Duodenal mucosa (tissue), 2 donors: Measurements from ENCODE around the gene ERICH4.
A peak's percentile ranks its signal among the peaks of the same experiment; 100 is the strongest.

Experiments used
- H3K27ac ChIP-seq: one replicate; pipeline ENCODE4 v1.7.0; 2013; ENCODE audit warnings: low read depth, low read length
- H3K27me3 ChIP-seq, 2 donors: one replicate each; pipeline ENCODE4 v1.7.0; 2013; ENCODE audit warnings: low read length in 2 of 2, control low read depth in 1 of 2; ENCODE audit not compliant: insufficient read depth in 2 of 2, control insufficient read depth in 1 of 2
- H3K36me3 ChIP-seq, 2 donors: one replicate each; pipeline ENCODE4 v1.7.0; 2013; ENCODE audit warnings: low read length in 2 of 2, control low read depth in 1 of 2; ENCODE audit not compliant: insufficient read depth in 2 of 2, control insufficient read depth in 1 of 2
- H3K4me1 ChIP-seq, 2 donors: one replicate each; pipeline ENCODE4 v1.7.0; 2013; ENCODE audit warnings: low read length in 2 of 2, control low read depth in 1 of 2; ENCODE audit not compliant: insufficient read depth in 2 of 2, control insufficient read depth in 1 of 2
- H3K4me3 ChIP-seq, 2 donors: one replicate each; pipeline ENCODE4 v1.7.0; 2013; ENCODE audit warnings: low read length in 2 of 2, low read depth in 1 of 2
- H3K9ac ChIP-seq, 2 donors: one replicate each; pipeline ENCODE4 v1.7.0; 2013; ENCODE audit warnings: low read length in 2 of 2, low read depth in 1 of 2
- H3K9me3 ChIP-seq, 2 donors: one replicate each; pipeline ENCODE4 v1.7.0; 2013; ENCODE audit warnings: low read length in 2 of 2, control low read depth in 1 of 2; ENCODE audit not compliant: control insufficient read depth in 1 of 2

ERICH4 gene

GRCh38 chr19:41442473-41443355 lies at the start of gene ERICH4:
Gene ERICH4 (plus strand): TSS chr19:41443156. CDS start chr19:41443170, 14 bp downstream.
- Histone ChIP-seq H3K9ac (peak within 1 kb of the TSS; percentile 52 to 57), H3K4me1 (peaks cover 27 to 29% of the 10 kb centered on the region in 2 donors), H3K27ac (no peak within 1 kb of the TSS), H3K36me3 (peaks cover 0 to 6% of the 10 kb centered on the region in 2 donors), H3K27me3 (peaks cover 0 to 4% of the 10 kb centered on the region in 2 donors), H3K9me3 (no peaks in the 10 kb centered on the region), H3K4me3 (peak within 1 kb of the TSS; percentile 48 to 60)

- no peak overlapping the region for H3K27ac ChIP-seq
- H3K9ac ChIP-seq: no peak overlapping the region
- H3K4me1 ChIP-seq: peaks cover 15 to 28% of the 10 kb centered on the region in 2 donors
- no peaks in the 10 kb centered on the region for H3K9me3 ChIP-seq
- H3K4me3 ChIP-seq: no peak overlapping the region
- H3K36me3 ChIP-seq: peaks cover 5 to 17% of the 10 kb centered on the region in 2 donors
- no peaks in the 10 kb centered on the region for H3K27me3 ChIP-seq
Observed at GRCh38 chr19:41395355-41395754, 47.6 kb upstream of the ERICH4 start.

- peak within 1 kb of the TSS; percentile 89 to 95 for H3K9ac ChIP-seq
- H3K9me3 ChIP-seq: no peaks in the 10 kb centered on the region
- H3K27ac ChIP-seq: peak within 1 kb of the TSS; percentile 74
- H3K4me1 ChIP-seq: peaks cover 15 to 28% of the 10 kb centered on the region in 2 donors
- peak within 1 kb of the TSS; percentile 95 to 99 for H3K4me3 ChIP-seq
- H3K36me3 ChIP-seq: peaks cover 0 to 3% of the 10 kb centered on the region in 2 donors
- no peaks in the 10 kb centered on the region for H3K27me3 ChIP-seq
Observed at GRCh38 chr19:41397086-41398049, 45.6 kb upstream of the ERICH4 start, which contains the start of the genes BCKDHA and EXOSC5. Gene BCKDHA (plus strand): TSS chr19:41397818. CDS start chr19:41397828, 10 bp downstream. Gene EXOSC5 (minus strand): TSS chr19:41397359. CDS start chr19:41397328, 31 bp downstream.

- Histone ChIP-seq H3K27ac (peak overlapping the region; percentile 74), H3K27me3 (no peaks in the 10 kb centered on the region), H3K4me3 (peak overlapping the region; percentile 95 to 99), H3K9me3 (no peaks in the 10 kb centered on the region), H3K4me1 (peaks cover 15 to 31% of the 10 kb centered on the region in 2 donors), H3K36me3 (peaks cover 0 to 7% of the 10 kb centered on the region in 2 donors), H3K9ac (peak overlapping the region; percentile 89 to 95)
Observed at GRCh38 chr19:41398050-41398418, 44.9 kb upstream of the ERICH4 start.

GRCh38 chr19:41398598-41398997 lies 44.4 kb upstream of the ERICH4 start:
- peaks cover 15 to 35% of the 10 kb centered on the region in 2 donors for H3K4me1 ChIP-seq
- H3K27me3 ChIP-seq: no peaks in the 10 kb centered on the region
- peak overlapping the region; percentile 89 to 95 for H3K9ac ChIP-seq
- H3K27ac ChIP-seq: no peak overlapping the region
- peak overlapping the region; percentile 95 to 99 for H3K4me3 ChIP-seq
- no peaks in the 10 kb centered on the region for H3K9me3 ChIP-seq
- peaks cover 3 to 8% of the 10 kb centered on the region in 2 donors for H3K36me3 ChIP-seq

GRCh38 chr19:41399091-41399490 lies 43.9 kb upstream of the ERICH4 start:
- Histone ChIP-seq H3K4me1 (peaks cover 15 to 35% of the 10 kb centered on the region in 2 donors), H3K4me3 (peak overlapping the region; percentile 95 to 99), H3K27ac (no peak overlapping the region), H3K36me3 (peaks cover 3 to 8% of the 10 kb centered on the region in 2 donors), H3K27me3 (no peaks in the 10 kb centered on the region), H3K9me3 (no peaks in the 10 kb centered on the region), H3K9ac (peak overlapping the region in 1 of 2 donors; percentile 89)

GRCh38 chr19:41399525-41399924 lies 43.4 kb upstream of the ERICH4 start:
- H3K27ac ChIP-seq: no peak overlapping the region
- no peak overlapping the region for H3K4me3 ChIP-seq
- peaks cover 3 to 8% of the 10 kb centered on the region in 2 donors for H3K36me3 ChIP-seq
- H3K9me3 ChIP-seq: no peaks in the 10 kb centered on the region
- H3K9ac ChIP-seq: no peak overlapping the region
- no peaks in the 10 kb centered on the region for H3K27me3 ChIP-seq
- H3K4me1 ChIP-seq: peaks cover 15 to 35% of the 10 kb centered on the region in 2 donors

GRCh38 chr19:41401483-41401882 lies 41.5 kb upstream of the ERICH4 start:
- H3K27me3 ChIP-seq: no peaks in the 10 kb centered on the region
- peaks cover 12 to 25% of the 10 kb centered on the region in 2 donors for H3K4me1 ChIP-seq
- no peaks in the 10 kb centered on the region for H3K9me3 ChIP-seq
- no peak overlapping the region for H3K27ac ChIP-seq
- H3K4me3 ChIP-seq: no peak overlapping the region
- H3K9ac ChIP-seq: no peak overlapping the region
- peaks cover 3 to 10% of the 10 kb centered on the region in 2 donors for H3K36me3 ChIP-seq

GRCh38 chr19:41402010-41402409 lies 40.9 kb upstream of the ERICH4 start:
- Histone ChIP-seq H3K27me3 (no peaks in the 10 kb centered on the region), H3K4me3 (no peak overlapping the region), H3K9me3 (no peaks in the 10 kb centered on the region), H3K27ac (no peak overlapping the region), H3K36me3 (peaks cover 3 to 10% of the 10 kb centered on the region in 2 donors), H3K4me1 (peaks cover 11 to 21% of the 10 kb centered on the region in 2 donors), H3K9ac (no peak overlapping the region)
